GM19193 (cell line): Measurements from ENCODE around the gene RMDN2.
A peak's percentile ranks its signal among the peaks of the same experiment; 100 is the strongest.

ENCODE experiments used
- POLR2A ChIP-seq: IDR thresholded peaks from 4 replicates; pipeline ENCODE4 v1.6.1; 2011; ENCODE audit not compliant: insufficient read depth, insufficient read length; ENCODE audit errors: extremely low read depth

The RMDN2 gene

GRCh38 chr2:38013158-38013752, 88.2 kb downstream of the RMDN2 start:
- no peak for TF ChIP-seq POLR2A

- no peak for TF ChIP-seq POLR2A
These were observed 91.1 kb downstream of the RMDN2 start for GRCh38 chr2:38016219-38016618.

GRCh38 chr2:38017836-38018235, 92.7 kb downstream of the RMDN2 start:
- TF ChIP-seq POLR2A = no peak

- no peak for TF ChIP-seq POLR2A
These were observed 96.5 kb downstream of the RMDN2 start for GRCh38 chr2:38021589-38021988.

- TF ChIP-seq POLR2A = no peak
These were observed 101.8 kb downstream of the RMDN2 start for GRCh38 chr2:38026846-38027245.

- TF ChIP-seq POLR2A = no peak
These were observed 103.7 kb downstream of the RMDN2 start for GRCh38 chr2:38028829-38029228.

- TF ChIP-seq POLR2A = no peak
These were observed 104.4 kb downstream of the RMDN2 start for GRCh38 chr2:38029512-38029911.

- TF ChIP-seq POLR2A = no peak
These were observed 105.7 kb downstream of the RMDN2 start for GRCh38 chr2:38030635-38031355.

GRCh38 chr2:38032946-38033345, 107.9 kb downstream of the RMDN2 start:
- no peak for TF ChIP-seq POLR2A

GRCh38 chr2:38033646-38034045, 108.6 kb downstream of the RMDN2 start:
- no peak for TF ChIP-seq POLR2A

GRCh38 chr2:38035968-38036367, 110.9 kb downstream of the RMDN2 start:
- no peak for TF ChIP-seq POLR2A

- no peak for TF ChIP-seq POLR2A
These were observed 112.2 kb downstream of the RMDN2 start for GRCh38 chr2:38037325-38037724.

- peak; percentile 28 for TF ChIP-seq POLR2A
These were observed 112.9 kb downstream of the RMDN2 start for GRCh38 chr2:38037757-38038621.

- no peak for TF ChIP-seq POLR2A
These were observed 113.6 kb downstream of the RMDN2 start for GRCh38 chr2:38038682-38039081.

- no peak for TF ChIP-seq POLR2A
These were observed 114.2 kb downstream of the RMDN2 start for GRCh38 chr2:38039121-38039910.
